Gastroesophageal sphincter (tissue), 2 donors: ENCODE results near the gene CDKL5.

Source experiments
- EP300 ChIP-seq: sonication (generic); formaldehyde crosslinking; IDR thresholded peaks from one replicate; pipeline ENCODE4 v1.6.1; 2017; ENCODE audit warnings: antibody characterized with exemption, mild to moderate bottlenecking
- POLR2A ChIP-seq, 2 donors: fragments of 450-650 bp; IDR thresholded peaks; one replicate each; pipeline ENCODE4 v1.6.1; 2017; ENCODE audit warnings: antibody characterized with exemption in 2 of 2, mild to moderate bottlenecking in 2 of 2, moderate library complexity in 1 of 2
- POLR2AphosphoS5 ChIP-seq: sonication (generic); formaldehyde crosslinking; IDR thresholded peaks from one replicate; pipeline ENCODE4 v1.6.1; 2017; ENCODE audit warnings: antibody characterized with exemption

GRCh38 chrX:18565727-18566126 lies 140.3 kb downstream of the CDKL5 start:
- TF ChIP-seq POLR2A (IDR thresholded peaks at IDR 0.05) (no peak), POLR2AphosphoS5 (no peak), EP300 (no peak)
